OCI-LY1 (cell line): ENCODE measurements around the gene SLC25A46.

Experiments
- CTCF ChIP-seq: fragments of 200-600 bp; sonication (generic), shearing (Covaris generic); IDR thresholded peaks from 2 replicates; pipeline ENCODE4 v1.5.1; 2017; ENCODE audit warnings: mild to moderate bottlenecking, antibody characterized with exemption, low read length, moderate library complexity, mixed read lengths
- EZH2 ChIP-seq: fragments of 200-600 bp; sonication (generic), shearing (Covaris generic); IDR thresholded peaks from 2 replicates; pipeline ENCODE4 v1.8.0; 2017; ENCODE audit warnings: borderline replicate concordance, mixed run types, mild to moderate bottlenecking, antibody characterized with exemption, low read length, moderate library complexity, mixed read lengths

GRCh38 chr5:110705349-110705748 is 33.5 kb upstream of the SLC25A46 start:
- TF ChIP-seq CTCF (no peak), EZH2 (no peak)
